Smooth muscle cell (in vitro differentiated cells): ENCODE measurements around the gene MRPL1. TPM values are rescaled to one million over a fixed set of nuclear protein-coding genes. Genes with fewer than 3 reads are reported as not detected.
"Not testable (repeated sequence)": the region's sequence is repeated elsewhere in the genome, so short reads cannot be mapped to it uniquely, and the experiment has no call there.

Experiments used
- DNase-seq: peaks from one replicate; lab custom pipeline; 2025; ENCODE audit not compliant: unreplicated experiment; lab: John Stamatoyannopoulos, UW
- H2AFZ ChIP-seq: fragments of 200-600 bp; sonication (generic); 2 replicates; pipeline ENCODE4 v1.6.0; 2016; ENCODE audit warnings: antibody characterized with exemption, low read depth, mild to moderate bottlenecking
- H3F3A ChIP-seq: fragments of 200-600 bp; sonication (generic); 2 replicates; pipeline ENCODE4 v1.6.0; 2017; ENCODE audit warnings: antibody characterized with exemption, low read depth
- H3K27ac ChIP-seq: fragments of 200-600 bp; sonication (generic); 2 replicates; pipeline ENCODE4 v1.5.1; 2016; ENCODE audit warnings: low read depth, mild to moderate bottlenecking
- H3K27me3 ChIP-seq: fragments of 200-600 bp; sonication (generic); 2 replicates; pipeline ENCODE4 v1.6.1; 2016; ENCODE audit warnings: low read depth, mild to moderate bottlenecking
- H3K36me3 ChIP-seq: fragments of 200-600 bp; sonication (generic); 2 replicates; pipeline ENCODE4 v1.5.1; 2016; ENCODE audit warnings: low read depth
- H3K4me1 ChIP-seq: fragments of 200-600 bp; sonication (generic); 2 replicates; pipeline ENCODE4 v1.5.1; 2016; ENCODE audit warnings: low read depth
- H3K4me2 ChIP-seq: fragments of 200-600 bp; sonication (generic); 2 replicates; pipeline ENCODE4 v1.6.0; 2016; ENCODE audit warnings: mild to moderate bottlenecking
- H3K4me3 ChIP-seq: fragments of 200-600 bp; sonication (generic); 2 replicates; pipeline ENCODE4 v1.5.1; 2016; ENCODE audit warnings: mild to moderate bottlenecking
- H3K79me2 ChIP-seq: fragments of 200-600 bp; sonication (generic); 2 replicates; pipeline ENCODE4 v1.6.0; 2016; ENCODE audit warnings: low read depth, mild to moderate bottlenecking
- H3K9ac ChIP-seq: fragments of 200-600 bp; sonication (generic); 2 replicates; pipeline ENCODE4 v1.6.0; 2016; ENCODE audit warnings: low read depth
- H3K9me3 ChIP-seq: fragments of 200-600 bp; sonication (generic); replicated peaks from 2 replicates; pipeline ENCODE4 v1.5.1; 2016; ENCODE audit warnings: low read depth
- H4K20me1 ChIP-seq: fragments of 200-600 bp; sonication (generic); 2 replicates; pipeline ENCODE4 v1.6.0; 2016; ENCODE audit warnings: low read depth
- CTCF ChIP-seq: fragments of 200-600 bp; sonication (generic); IDR thresholded peaks from 2 replicates; pipeline ENCODE4 v1.5.1; 2017; ENCODE audit warnings: borderline replicate concordance, mild to moderate bottlenecking, antibody characterized with exemption; ENCODE audit not compliant: insufficient read depth, poor library complexity, severe bottlenecking
- WGBS: methylation state at CpG from one replicate; pipeline ENCODE4 v1.1.7; 2016; ENCODE audit warnings: low lambda C conversion rate; 5-methylcytosine and 5-hydroxymethylcytosine counted together
- polyA plus RNA-seq: library from polyadenylated mRNA; unstranded; fragments of >200 nt; fragmentation: Nextera tagmentation; extraction: Ambion mirVana; gene quantifications from 2 replicates; pipeline ENCODE4 v1.2.1, GENCODE V29; 2016
- total RNA-seq: library from RNA; depleted of rRNA; stranded (reverse); fragments of >200 nt; gene quantifications from 2 replicates; pipeline ENCODE4 v1.2.3, GENCODE V29; 2014

MRPL1 gene
- total and polyA plus RNA-seq, 2 experiments from 2014 or later: 20.2 to 31.6 TPM

GRCh38 chr4:77958897-77959296 is 96.3 kb downstream of the MRPL1 start:
- Histone ChIP-seq H4K20me1 (no peaks in the 10 kb centered on the region), H3K36me3 (no peaks in the 10 kb centered on the region), H3K9me3 (no peaks in the 10 kb centered on the region), H3K4me2 (no peak overlapping the region), H2AFZ (no peak overlapping the region), H3K79me2 (no peaks in the 10 kb centered on the region), H3K4me1 (no peaks in the 10 kb centered on the region), H3K4me3 (no peak overlapping the region), H3K27ac (no peak overlapping the region), H3F3A (no peaks in the 10 kb centered on the region), H3K9ac (no peak overlapping the region), H3K27me3 (no peaks in the 10 kb centered on the region)
- 86% methylated on average over 2 of the region's 2 CpGs for WGBS
- no peak for TF ChIP-seq CTCF
- DNase-seq: no peak

GRCh38 chr4:77959566-77960338 is 97.1 kb downstream of the MRPL1 start:
- H3K4me1 ChIP-seq: no peaks in the 10 kb centered on the region
- WGBS: 62% methylated on average over 6 of the region's 6 CpGs
- H3K79me2 ChIP-seq: no peaks in the 10 kb centered on the region
- H4K20me1 ChIP-seq: no peaks in the 10 kb centered on the region
- no peaks in the 10 kb centered on the region for H3F3A ChIP-seq
- H3K27ac ChIP-seq: no peak overlapping the region
- H3K9me3 ChIP-seq: no peaks in the 10 kb centered on the region
- no peak for DNase-seq
- no peaks in the 10 kb centered on the region for H3K36me3 ChIP-seq
- peak; percentile 70 for TF ChIP-seq CTCF
- peak overlapping the region; percentile 29 for H3K4me3 ChIP-seq
- no peak overlapping the region for H2AFZ ChIP-seq
- peak overlapping the region; percentile 60 for H3K4me2 ChIP-seq
- H3K9ac ChIP-seq: no peak overlapping the region
- H3K27me3 ChIP-seq: no peaks in the 10 kb centered on the region

GRCh38 chr4:77960367-77960766 is 97.7 kb downstream of the MRPL1 start:
- no peak overlapping the region for H3K27ac ChIP-seq
- no peak overlapping the region for H2AFZ ChIP-seq
- H3F3A ChIP-seq: no peaks in the 10 kb centered on the region
- no peaks in the 10 kb centered on the region for H3K4me1 ChIP-seq
- H3K27me3 ChIP-seq: no peaks in the 10 kb centered on the region
- H3K4me2 ChIP-seq: no peak overlapping the region
- no peaks in the 10 kb centered on the region for H3K36me3 ChIP-seq
- no peaks in the 10 kb centered on the region for H3K79me2 ChIP-seq
- H3K9ac ChIP-seq: no peak overlapping the region
- no peaks in the 10 kb centered on the region for H4K20me1 ChIP-seq
- no peak overlapping the region for H3K4me3 ChIP-seq
- H3K9me3 ChIP-seq: no peaks in the 10 kb centered on the region
- WGBS: 96% methylated on average over 5 of the region's 5 CpGs
- no peak for DNase-seq
- no peak for TF ChIP-seq CTCF

GRCh38 chr4:77963004-77963403 is 100.4 kb downstream of the MRPL1 start:
- no peak for DNase-seq
- Histone ChIP-seq H3K4me3 (no peak overlapping the region), H3K79me2 (no peaks in the 10 kb centered on the region), H3K27ac (no peak overlapping the region), H3K9me3 (peaks cover 2% of the 10 kb centered on the region), H3K27me3 (no peaks in the 10 kb centered on the region), H3K4me2 (no peak overlapping the region), H3F3A (no peaks in the 10 kb centered on the region), H2AFZ (no peak overlapping the region), H3K4me1 (no peaks in the 10 kb centered on the region), H4K20me1 (no peaks in the 10 kb centered on the region), H3K36me3 (no peaks in the 10 kb centered on the region), H3K9ac (no peak overlapping the region)
- TF ChIP-seq CTCF: no peak
- 83% methylated on average over 2 of the region's 2 CpGs for WGBS

- not testable (repeated sequence) for H3K4me1 ChIP-seq, H3K27me3 ChIP-seq, DNase-seq, H3K9me3 ChIP-seq, H3K4me2 ChIP-seq, H3K79me2 ChIP-seq, H2AFZ ChIP-seq, H3K27ac ChIP-seq, H3K36me3 ChIP-seq, H3K9ac ChIP-seq, H3K4me3 ChIP-seq, H3F3A ChIP-seq, H4K20me1 ChIP-seq
- 95% methylated on average over 1 of the region's 1 CpG for WGBS
Observed at GRCh38 chr4:77973657-77974056, 111.0 kb downstream of the MRPL1 start.
